ENCODE measurements around the gene ZSWIM1.

GRCh38 chr20:45832619-45833018 lies 48.4 kb upstream of the ZSWIM1 start:
- TF ChIP-seq CTCF (IDR thresholded peaks at IDR 0.05; ENCODE audit: extremely low read depth in 1 of 2, insufficient read depth in 1 of 2, low read depth in 1 of 2, low read length in 2 of 2) = no peak
- no peak for TF ChIP-seq MYC (IDR thresholded peaks at IDR 0.05; ENCODE audit: low read depth, low read length)
- TF ChIP-seq POLR2A (IDR thresholded peaks at IDR 0.05; ENCODE audit: low read depth, low read length) = no peak
- TF ChIP-seq FOS (IDR thresholded peaks at IDR 0.05; ENCODE audit: borderline replicate concordance, insufficient read depth, low read length) = no peak
- TF ChIP-seq EZH2 (IDR thresholded peaks at IDR 0.05; ENCODE audit: borderline replicate concordance, low read depth, low read length, severe bottlenecking) = no peak
- TF ChIP-seq GATA2 (IDR thresholded peaks at IDR 0.05; ENCODE audit: insufficient read depth, insufficient read length, low read depth, low read length) = no peak
- TF ChIP-seq POLR2AphosphoS5 (IDR thresholded peaks at IDR 0.05; ENCODE audit: insufficient read depth, low read depth, low read length) = no peak
- TF ChIP-seq MAX (IDR thresholded peaks at IDR 0.05; ENCODE audit: insufficient read depth, insufficient read length) = no peak
- no peak for TF ChIP-seq JUN (IDR thresholded peaks at IDR 0.05; ENCODE audit: borderline replicate concordance, insufficient read depth, insufficient read length, low read depth)

All from endothelial cell of umbilical vein (primary cell).